Thyroid gland (tissue), 4 donors: ENCODE data around the gene NAA15. TPM values are rescaled to one million over a fixed set of nuclear protein-coding genes. Genes with fewer than 3 reads are reported as not detected.

Experiments used
- DNase-seq, 2 donors: peaks; one replicate each; pipeline ENCODE4 v3.0.0-alpha.2; 2019
- H3K27ac ChIP-seq, 3 donors: fragments of 200-600 bp; sonication (generic); 1 replicate in 2 of 3; 2 replicates in 1 of 3; pipeline ENCODE4 v1.5.1; 2016 to 2019; ENCODE audit warnings: mild to moderate bottlenecking in 1 of 3, moderate library complexity in 1 of 3
- H3K27me3 ChIP-seq: fragments of 200-600 bp; sonication (generic); one replicate; pipeline ENCODE4 v1.5.1; 2019
- H3K36me3 ChIP-seq, 2 donors: fragments of 200-600 bp; sonication (generic); one replicate each; pipeline ENCODE4 v1.5.1; 2016 to 2019
- H3K4me1 ChIP-seq, 2 donors: fragments of 200-600 bp; sonication (generic); one replicate each; pipeline ENCODE4 v1.5.1; 2017 to 2019
- H3K4me3 ChIP-seq, 3 donors: fragments of 200-600 bp; sonication (generic); replicated peaks in 1 of 3; 1 replicate in 2 of 3; 2 replicates in 1 of 3; pipeline ENCODE4 v1.5.1; 2016; ENCODE audit warnings: mild to moderate bottlenecking in 1 of 3
- H3K9me3 ChIP-seq: fragments of 200-600 bp; sonication (generic); one replicate; pipeline ENCODE4 v1.5.1; 2017
- CTCF ChIP-seq, 6 experiments: fragments of 200-600 bp in 3 of 6; fragments of 450-650 bp in 3 of 6; sonication (generic) in 3 of 6; IDR thresholded peaks; one replicate each; pipeline ENCODE4 v1.5.1; 2016 to 2019; ENCODE audit warnings: antibody characterized with exemption in 6 of 6, mild to moderate bottlenecking in 2 of 6, inconsistent platforms in 1 of 6, moderate library complexity in 1 of 6
- POLR2A ChIP-seq, 2 donors: fragments of 450-650 bp; IDR thresholded peaks; one replicate each; pipeline ENCODE4 v1.6.1; 2017; ENCODE audit warnings: antibody characterized with exemption in 2 of 2, mild to moderate bottlenecking in 2 of 2, moderate library complexity in 1 of 2
- WGBS, 2 donors: methylation state at CpG; one replicate each; pipeline ENCODE4 v1.1.5; 2017; 5-methylcytosine and 5-hydroxymethylcytosine counted together
- intact Hi-C: fragments of 100-400 bp; cut with DNase I; formaldehyde crosslinking; loops from one replicate; pipeline ENCODE4 v1.15.1; 2023
- total RNA-seq, 4 donors: library from RNA; depleted of rRNA; stranded (reverse); fragments of >200 nt; gene quantifications; one replicate each; pipeline ENCODE4 v1.2.3, GENCODE V29; 2016

NAA15 gene
- total RNA-seq, 4 donors from 2014 or later, result 21.7 to 47.7 (median 24.6) TPM

GRCh38 chr4:139295206-139295941 lies 5.9 kb upstream of the NAA15 start:
- Histone ChIP-seq H3K9me3 (no peaks in the 10 kb centered on the region), H3K36me3 (peaks cover 6 to 13% of the 10 kb centered on the region in 2 donors), H3K27me3 (no peaks in the 10 kb centered on the region), H3K4me1 (peaks cover 8 to 13% of the 10 kb centered on the region in 2 donors), H3K4me3 (peak overlapping the region; percentile 66 to 97 (median 72)), H3K27ac (peak overlapping the region; percentile 28 to 90 (median 72))
- peak; percentile 97 to 98 for DNase-seq
- peak; percentile 77 to 96 (median 90) for TF ChIP-seq CTCF (IDR thresholded peaks at IDR 0.05)
- TF ChIP-seq POLR2A (IDR thresholded peaks at IDR 0.05), result peak in 1 of 2 donors; percentile 79
- intact Hi-C loops, result loop anchor here (5.0 kb wide), 2 partner anchors 118 to 263 kb away; partner anchors contain the start of gene ELF2
- 1 to 2% methylated on average over 22 to 34 of the region's 51 CpGs for WGBS, 2 donors

GRCh38 chr4:139295942-139296299 lies 5.4 kb upstream of the NAA15 start:
- Histone ChIP-seq H3K27me3 (no peaks in the 10 kb centered on the region), H3K9me3 (no peaks in the 10 kb centered on the region), H3K27ac (peak overlapping the region in 1 of 3 donors; percentile 72), H3K36me3 (peaks cover 5 to 13% of the 10 kb centered on the region in 2 donors), H3K4me1 (peaks cover 10 to 13% of the 10 kb centered on the region in 2 donors), H3K4me3 (no peak overlapping the region)
- 22 to 35% methylated on average over 6 of the region's 6 CpGs for WGBS, 2 donors
- TF ChIP-seq CTCF (IDR thresholded peaks at IDR 0.05) (peak in 1 of 6 experiments; percentile 1), POLR2A (IDR thresholded peaks at IDR 0.05) (no peak)
- intact Hi-C loops, result loop anchor here (5.0 kb wide), 2 partner anchors 119 to 264 kb away; partner anchors contain the start of gene ELF2
- DNase-seq, result no peak

- DNase-seq, result no peak
- H3K4me1 ChIP-seq, result peaks cover 10 to 13% of the 10 kb centered on the region in 2 donors
- intact Hi-C loops, result loop anchor here (5.0 kb wide), 2 partner anchors 120 to 265 kb away; partner anchors contain the start of gene ELF2
- no peak for TF ChIP-seq CTCF (IDR thresholded peaks at IDR 0.05)
- no peak for TF ChIP-seq POLR2A (IDR thresholded peaks at IDR 0.05)
- peaks cover 0 to 5% of the 10 kb centered on the region in 2 donors for H3K36me3 ChIP-seq
- no peak overlapping the region for H3K4me3 ChIP-seq
- H3K27ac ChIP-seq, result no peak overlapping the region
- no peaks in the 10 kb centered on the region for H3K9me3 ChIP-seq
- 94% methylated on average over 2 of the region's 2 CpGs for WGBS, 2 donors
- no peaks in the 10 kb centered on the region for H3K27me3 ChIP-seq
Measured at GRCh38 chr4:139297001-139297410, 4.3 kb upstream of the NAA15 start.

GRCh38 chr4:139299536-139299935 lies 1.8 kb upstream of the NAA15 start:
- no peaks in the 10 kb centered on the region for H3K27me3 ChIP-seq
- no peaks in the 10 kb centered on the region for H3K36me3 ChIP-seq
- H3K4me3 ChIP-seq, result peak overlapping the region in 1 of 3 donors; percentile 83
- peaks cover 23 to 25% of the 10 kb centered on the region in 2 donors for H3K4me1 ChIP-seq
- TF ChIP-seq CTCF (IDR thresholded peaks at IDR 0.05) (no peak), POLR2A (IDR thresholded peaks at IDR 0.05) (no peak)
- WGBS, 2 donors, result 64 to 88% methylated on average over 1 of the region's 1 CpG
- intact Hi-C loops, result loop anchor here (5.0 kb wide), 2 partner anchors 122 to 267 kb away; partner anchors contain the start of gene ELF2
- no peak for DNase-seq
- no peak overlapping the region for H3K27ac ChIP-seq
- H3K9me3 ChIP-seq, result no peaks in the 10 kb centered on the region
